GM21528 (cell line): ENCODE measurements around the gene KLHL20.

Experiments used
- ATAC-seq: cut with Tn5 transposase; IDR thresholded peaks from one replicate; pipeline ENCODE4 v1.9.1; 2021; ENCODE audit warnings: mild to moderate bottlenecking, moderate library complexity; ENCODE audit not compliant: unreplicated experiment, low FRiP score

The KLHL20 gene

DNA sequence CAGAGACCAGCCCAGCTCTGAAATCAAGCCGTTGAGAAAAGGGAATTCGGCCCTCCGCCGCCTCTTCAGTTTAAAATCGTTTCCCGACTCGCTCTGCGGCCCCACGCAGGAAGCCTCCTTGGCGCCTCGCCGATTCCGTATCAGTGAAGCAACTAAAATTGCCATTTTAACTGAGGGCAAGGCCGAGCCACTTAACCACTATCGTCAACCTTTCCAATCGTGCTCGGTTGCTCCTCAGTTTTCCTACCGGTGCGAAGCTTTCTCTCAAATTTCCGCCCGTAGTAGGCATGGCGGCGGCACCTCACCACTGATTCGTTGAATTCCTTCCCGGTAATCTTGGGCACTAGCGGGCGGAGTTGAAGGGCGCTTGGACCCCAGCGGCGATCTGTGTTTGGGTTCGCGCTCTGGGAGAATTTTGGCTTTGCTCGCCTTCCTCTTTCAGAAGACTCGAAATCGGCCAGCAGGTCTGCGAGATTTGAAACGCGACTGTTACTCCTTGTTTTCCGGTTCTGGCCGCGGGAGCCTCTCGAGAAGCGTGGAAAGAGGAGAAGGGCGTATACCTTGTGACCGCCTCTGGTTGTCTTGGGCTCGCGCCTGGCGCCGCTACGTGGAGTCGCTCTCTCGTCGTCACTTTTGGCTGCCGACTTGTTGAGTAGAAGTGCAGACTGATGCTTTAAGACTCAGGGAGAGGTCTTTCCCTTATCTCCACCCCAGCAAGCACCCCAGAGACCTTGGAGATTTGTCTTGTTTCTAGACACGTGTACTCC lies 109.7 kb downstream of the KLHL20 start, which contains the start of the genes CENPL and DARS2:
TSS of gene CENPL (minus strand) at position 569 of the 767 bp plus-strand sequence. CDS start 13,584 bp downstream, outside the sequence.
TSS of gene DARS2 (plus strand) at position 359 of the 767 bp plus-strand sequence. CDS start 557 bp downstream, outside the sequence.
- peak; percentile 83 for ATAC-seq

DNA sequence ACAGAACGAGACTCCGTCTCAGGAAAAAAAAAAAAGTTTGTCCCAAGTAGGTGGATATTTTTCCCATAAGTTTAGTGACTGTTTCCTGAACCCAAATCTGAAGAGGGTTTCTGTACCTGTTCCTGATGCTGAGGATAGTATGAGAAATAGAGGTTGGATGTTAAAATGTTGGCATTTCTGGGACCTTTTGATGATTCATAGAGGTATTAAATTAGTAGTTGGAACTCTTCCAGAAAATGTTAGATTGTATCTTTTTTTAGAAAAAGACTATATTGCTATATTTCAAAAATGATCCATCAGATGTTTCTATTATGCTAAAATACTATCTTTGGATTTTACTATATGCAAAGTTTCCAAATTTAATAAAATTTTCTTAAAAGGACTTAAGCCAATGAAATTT lies 112.8 kb downstream of the KLHL20 start:
- no peak for ATAC-seq

DNA sequence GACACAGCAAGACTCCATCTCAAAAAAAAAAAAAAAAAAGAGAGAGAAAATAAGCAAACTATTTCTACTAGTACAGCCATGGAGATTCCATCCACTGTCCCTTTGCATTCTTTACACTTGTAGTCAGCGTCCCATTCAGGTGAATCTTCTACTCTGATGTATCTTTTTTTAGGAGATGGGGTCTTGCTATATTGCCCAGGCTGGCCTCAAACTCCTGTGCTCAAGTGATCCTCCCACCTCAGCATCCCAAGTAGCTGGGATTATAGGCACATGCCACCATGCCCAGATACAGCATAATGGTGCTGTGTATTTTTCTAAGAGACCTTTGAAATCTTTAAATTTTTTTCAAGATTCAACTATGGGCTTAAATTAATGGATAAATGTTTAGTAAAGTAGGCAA lies 118.0 kb downstream of the KLHL20 start:
- no peak for ATAC-seq
